WERI-Rb-1 (cell line): ENCODE measurements around the gene LYSET.

Source experiments
- DNase-seq: peaks from one replicate; pipeline ENCODE4 v3.0.0-alpha.2; 2020
- H3K27ac ChIP-seq: fragments of 250-450 bp; sonication (Bioruptor Pico); 2 replicates; pipeline ENCODE4 v1.5.1; 2020; ENCODE audit warnings: mild to moderate bottlenecking, moderate library complexity
- H3K27me3 ChIP-seq: fragments of 250-450 bp; sonication (Bioruptor Pico); 2 replicates; pipeline ENCODE4 v1.5.1; 2021; ENCODE audit warnings: mild to moderate bottlenecking, low read depth, moderate library complexity; ENCODE audit not compliant: insufficient read depth, severe bottlenecking
- H3K36me3 ChIP-seq: fragments of 250-450 bp; sonication (Bioruptor Pico); 2 replicates; pipeline ENCODE4 v1.5.1; 2020; ENCODE audit warnings: mild to moderate bottlenecking, moderate library complexity
- H3K4me3 ChIP-seq: 2 replicates; pipeline ENCODE4 v1.5.1; 2011; ENCODE audit warnings: low read depth, mild to moderate bottlenecking, control low read depth, low read length
- H3K9me3 ChIP-seq: fragments of 250-450 bp; sonication (Bioruptor Pico); 2 replicates; pipeline ENCODE4 v1.5.1; 2021; ENCODE audit warnings: mild to moderate bottlenecking, moderate library complexity; ENCODE audit not compliant: severe bottlenecking
- CTCF ChIP-seq: IDR thresholded peaks from 2 replicates; pipeline ENCODE4 v1.5.1; 2011; ENCODE audit warnings: low read depth, mild to moderate bottlenecking, control low read depth, inconsistent platforms, low read length

The LYSET gene

GRCh38 chr14:93146119-93146518 is 39.0 kb upstream of the LYSET start:
- H3K27ac ChIP-seq, result no peak overlapping the region
- no peaks in the 10 kb centered on the region for H3K9me3 ChIP-seq
- H3K4me3 ChIP-seq, result no peak overlapping the region
- no peaks in the 10 kb centered on the region for H3K36me3 ChIP-seq
- H3K27me3 ChIP-seq, result no peaks in the 10 kb centered on the region
- no peak for TF ChIP-seq CTCF
- no peak for DNase-seq

- H3K27ac ChIP-seq, result no peak overlapping the region
- H3K36me3 ChIP-seq, result no peaks in the 10 kb centered on the region
- no peak for TF ChIP-seq CTCF
- H3K9me3 ChIP-seq, result no peaks in the 10 kb centered on the region
- no peak overlapping the region for H3K4me3 ChIP-seq
- no peaks in the 10 kb centered on the region for H3K27me3 ChIP-seq
- no peak for DNase-seq
Observed at GRCh38 chr14:93148979-93149378, 36.1 kb upstream of the LYSET start.

- no peak overlapping the region for H3K4me3 ChIP-seq
- H3K9me3 ChIP-seq, result no peaks in the 10 kb centered on the region
- H3K27me3 ChIP-seq, result no peaks in the 10 kb centered on the region
- no peak overlapping the region for H3K27ac ChIP-seq
- no peaks in the 10 kb centered on the region for H3K36me3 ChIP-seq
- no peak for TF ChIP-seq CTCF
- DNase-seq, result no peak
Observed at GRCh38 chr14:93150227-93151208, 34.6 kb upstream of the LYSET start.

GRCh38 chr14:93153121-93153520 is 32.0 kb upstream of the LYSET start:
- Histone ChIP-seq H3K27ac (no peak overlapping the region), H3K9me3 (no peaks in the 10 kb centered on the region), H3K36me3 (no peaks in the 10 kb centered on the region), H3K4me3 (no peak overlapping the region), H3K27me3 (no peaks in the 10 kb centered on the region)
- TF ChIP-seq CTCF, result no peak
- DNase-seq, result no peak

- no peak for TF ChIP-seq CTCF
- H3K27me3 ChIP-seq, result no peaks in the 10 kb centered on the region
- H3K9me3 ChIP-seq, result no peaks in the 10 kb centered on the region
- H3K36me3 ChIP-seq, result no peaks in the 10 kb centered on the region
- no peak for DNase-seq
- no peak overlapping the region for H3K4me3 ChIP-seq
- H3K27ac ChIP-seq, result no peak overlapping the region
Observed at GRCh38 chr14:93155667-93156066, 29.4 kb upstream of the LYSET start.
